LNCaP clone FGC (cell line): ENCODE results near the gene KIRREL3.

ENCODE experiments used
- DNase-seq: peaks from one replicate; pipeline ENCODE4 v3.0.0-alpha.2; 2011; ENCODE audit warnings: low read depth
- H3K4me3 ChIP-seq: 2 replicates; pipeline ENCODE4 v1.5.1; 2011; ENCODE audit warnings: mild to moderate bottlenecking, low read depth, low read length, control low read depth
- TF ChIP-seq, protein P1 (sequence below): IDR thresholded peaks from 2 replicates; pipeline ENCODE4 v1.5.1; 2012; ENCODE audit warnings: mild to moderate bottlenecking; ENCODE audit not compliant: control insufficient read depth, insufficient read depth; ENCODE audit errors: extremely low read depth

KIRREL3 gene

DNA sequence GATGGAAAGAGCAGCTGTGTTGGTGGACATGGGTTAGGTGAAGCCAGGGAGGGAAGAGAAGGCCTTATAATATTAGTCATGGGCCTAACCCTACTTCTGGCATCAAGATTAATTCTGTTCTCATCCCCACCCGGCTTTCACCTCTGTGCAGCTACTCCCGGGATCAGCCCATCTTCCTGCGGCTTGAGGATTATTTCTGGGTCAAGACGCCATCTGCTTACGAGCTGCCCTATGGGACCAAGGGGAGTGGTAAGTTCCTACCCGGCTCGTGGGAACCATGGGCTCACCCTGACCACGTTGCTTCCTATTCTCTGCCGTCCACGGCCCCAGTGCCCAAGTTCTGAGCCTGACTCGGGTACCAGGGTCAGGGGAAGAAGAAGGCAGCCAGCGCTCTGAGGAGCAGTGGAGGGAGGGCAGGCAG, 593.5 kb downstream of the KIRREL3 start:
- TF ChIP-seq, protein P1, sequence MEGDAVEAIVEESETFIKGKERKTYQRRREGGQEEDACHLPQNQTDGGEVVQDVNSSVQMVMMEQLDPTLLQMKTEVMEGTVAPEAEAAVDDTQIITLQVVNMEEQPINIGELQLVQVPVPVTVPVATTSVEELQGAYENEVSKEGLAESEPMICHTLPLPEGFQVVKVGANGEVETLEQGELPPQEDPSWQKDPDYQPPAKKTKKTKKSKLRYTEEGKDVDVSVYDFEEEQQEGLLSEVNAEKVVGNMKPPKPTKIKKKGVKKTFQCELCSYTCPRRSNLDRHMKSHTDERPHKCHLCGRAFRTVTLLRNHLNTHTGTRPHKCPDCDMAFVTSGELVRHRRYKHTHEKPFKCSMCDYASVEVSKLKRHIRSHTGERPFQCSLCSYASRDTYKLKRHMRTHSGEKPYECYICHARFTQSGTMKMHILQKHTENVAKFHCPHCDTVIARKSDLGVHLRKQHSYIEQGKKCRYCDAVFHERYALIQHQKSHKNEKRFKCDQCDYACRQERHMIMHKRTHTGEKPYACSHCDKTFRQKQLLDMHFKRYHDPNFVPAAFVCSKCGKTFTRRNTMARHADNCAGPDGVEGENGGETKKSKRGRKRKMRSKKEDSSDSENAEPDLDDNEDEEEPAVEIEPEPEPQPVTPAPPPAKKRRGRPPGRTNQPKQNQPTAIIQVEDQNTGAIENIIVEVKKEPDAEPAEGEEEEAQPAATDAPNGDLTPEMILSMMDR: no peak
- DNase-seq: no peak

DNA sequence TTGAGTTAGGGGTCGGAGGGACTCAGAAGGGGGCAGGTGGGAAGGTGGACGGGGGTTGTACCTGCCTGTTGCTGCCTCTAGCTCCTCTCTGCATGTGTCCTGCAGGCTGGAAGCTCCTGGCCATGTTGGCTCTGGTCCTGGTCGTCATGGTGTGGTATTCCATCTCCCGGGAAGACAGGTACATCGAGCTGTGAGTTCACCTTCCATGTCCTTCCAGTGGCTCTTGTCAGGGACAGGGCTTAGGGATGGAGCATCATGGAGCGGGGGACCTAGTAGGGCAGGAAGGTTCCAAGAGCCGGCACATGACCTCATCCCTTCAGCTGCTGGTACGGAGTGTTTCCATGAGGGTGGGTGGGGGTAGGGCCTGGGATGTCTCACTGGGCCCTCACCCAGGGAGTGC, 594.2 kb downstream of the KIRREL3 start:
- TF ChIP-seq, protein P1: no peak
- DNase-seq: no peak
- H3K4me3 ChIP-seq: no peak overlapping the region

More for the DNA sequence above, 593.5 kb downstream of the KIRREL3 start:
- H3K4me3 ChIP-seq: no peak overlapping the region

DNA sequence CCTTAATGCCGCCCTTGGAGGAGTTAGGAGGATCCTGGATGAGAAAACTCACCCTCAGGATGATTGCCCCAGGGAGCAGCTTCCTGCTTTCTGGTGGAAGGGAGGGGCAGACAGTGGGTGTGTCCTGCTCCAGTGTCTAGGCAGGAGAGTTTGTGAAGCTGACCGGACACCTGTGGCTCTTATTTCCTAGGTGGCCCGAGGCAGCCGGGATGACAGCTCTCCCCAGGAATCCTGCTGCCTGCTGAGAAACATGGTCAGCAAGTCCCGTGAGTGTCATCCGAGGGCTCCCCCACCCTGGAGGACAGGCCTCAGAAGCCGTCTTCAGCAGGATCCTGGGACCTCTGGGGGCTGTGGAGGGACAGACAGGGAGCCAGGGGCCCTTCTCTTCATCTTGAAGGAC, 594.7 kb downstream of the KIRREL3 start:
- no peak for DNase-seq

DNA sequence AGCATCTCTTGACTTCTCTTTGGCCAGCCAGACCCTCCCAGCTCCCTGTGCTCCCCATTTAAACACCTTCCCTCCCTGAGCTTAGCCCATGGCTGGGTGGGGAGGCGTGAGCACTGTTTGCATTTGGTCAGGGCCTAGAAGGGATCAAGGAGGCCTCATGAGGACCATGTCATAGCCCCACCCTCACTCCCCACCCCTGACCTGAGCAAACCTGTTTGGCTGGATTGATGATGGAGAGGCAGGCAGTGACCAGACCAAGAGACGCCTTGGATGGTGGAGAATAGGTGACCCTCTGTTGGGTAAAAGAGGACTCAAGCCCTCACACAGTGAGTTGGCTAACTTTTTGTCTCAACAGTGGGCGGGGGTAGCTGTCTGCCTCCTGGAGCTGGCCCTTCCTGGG, 595.2 kb downstream of the KIRREL3 start:
- H3K4me3 ChIP-seq: no peak overlapping the region
- TF ChIP-seq, protein P1: no peak
- no peak for DNase-seq

More for the DNA sequence above, 594.7 kb downstream of the KIRREL3 start:
- no peak overlapping the region for H3K4me3 ChIP-seq
- TF ChIP-seq, protein P1: no peak

DNA sequence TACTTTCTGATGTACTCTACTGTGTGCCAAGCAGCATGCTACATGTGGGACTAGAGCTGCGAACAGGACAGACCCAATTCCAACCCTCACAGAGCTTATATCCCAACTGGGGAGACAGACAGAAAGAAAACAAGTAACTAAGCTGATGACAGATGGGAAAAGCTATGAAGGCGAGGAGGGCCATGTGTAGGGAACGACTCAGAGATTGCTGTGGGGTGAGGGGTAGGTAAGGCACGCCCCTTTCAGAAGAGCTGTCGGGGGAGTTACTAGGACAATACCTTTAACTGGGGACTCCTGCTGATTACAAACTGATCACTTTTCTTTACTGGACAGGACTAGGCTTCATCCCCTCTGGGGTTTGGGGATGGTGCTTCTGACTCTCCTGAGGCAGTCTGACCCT, 596.2 kb downstream of the KIRREL3 start:
- DNase-seq: no peak
- TF ChIP-seq, protein P1: no peak
- H3K4me3 ChIP-seq: no peak overlapping the region

DNA sequence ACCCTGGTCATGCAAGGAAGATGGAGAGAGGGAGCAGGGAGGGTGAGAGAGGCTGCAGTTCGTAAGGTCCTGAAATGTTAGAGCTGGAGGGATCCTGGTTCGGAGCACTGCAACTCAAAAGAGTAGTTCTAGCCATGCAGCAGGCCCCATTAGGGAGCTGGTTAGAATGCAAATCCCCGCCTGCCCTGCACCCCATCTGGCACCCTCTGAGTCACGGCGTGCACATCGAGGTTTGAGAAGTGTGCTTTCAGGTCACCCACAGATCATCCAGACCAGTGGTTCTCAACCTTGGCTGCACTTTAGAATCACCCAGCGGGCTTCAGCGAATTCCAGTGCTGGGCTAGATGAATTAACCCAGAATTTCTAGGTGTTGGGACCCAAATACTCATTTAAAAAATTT, 596.9 kb downstream of the KIRREL3 start:
- TF ChIP-seq, protein P1: no peak
- DNase-seq: no peak
- no peak overlapping the region for H3K4me3 ChIP-seq

DNA sequence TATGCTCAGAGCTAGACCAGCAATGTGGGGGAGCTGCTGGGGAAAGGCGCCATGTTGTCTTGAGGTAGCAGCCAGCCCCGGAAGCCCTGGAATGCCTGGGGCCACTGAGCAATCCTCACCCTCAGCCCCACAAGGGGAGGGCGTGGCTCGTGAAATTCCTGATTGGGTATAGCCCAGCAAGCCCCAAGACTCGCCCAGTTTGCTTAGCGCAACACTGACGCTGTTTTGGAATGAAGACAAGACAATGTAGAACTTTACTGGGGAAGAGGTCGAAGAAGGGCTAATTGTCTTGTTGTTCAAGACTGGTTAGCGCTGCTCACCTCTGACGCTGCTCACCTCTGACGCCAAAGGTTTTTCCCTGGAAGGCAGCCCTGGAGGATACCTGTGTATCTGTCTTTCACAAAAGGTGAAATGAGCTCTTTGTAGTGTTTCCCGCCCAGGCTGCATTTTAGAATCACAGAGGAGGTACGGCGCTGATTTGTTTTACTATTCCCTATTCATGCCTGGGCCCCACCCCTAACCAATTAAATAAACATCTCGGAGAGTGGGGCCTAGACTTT, 597.5 kb downstream of the KIRREL3 start:
- H3K4me3 ChIP-seq: no peak overlapping the region
- DNase-seq: no peak
- TF ChIP-seq, protein P1: no peak
